ENCODE measurements around the gene SERINC5.

- TF ChIP-seq, protein P1, sequence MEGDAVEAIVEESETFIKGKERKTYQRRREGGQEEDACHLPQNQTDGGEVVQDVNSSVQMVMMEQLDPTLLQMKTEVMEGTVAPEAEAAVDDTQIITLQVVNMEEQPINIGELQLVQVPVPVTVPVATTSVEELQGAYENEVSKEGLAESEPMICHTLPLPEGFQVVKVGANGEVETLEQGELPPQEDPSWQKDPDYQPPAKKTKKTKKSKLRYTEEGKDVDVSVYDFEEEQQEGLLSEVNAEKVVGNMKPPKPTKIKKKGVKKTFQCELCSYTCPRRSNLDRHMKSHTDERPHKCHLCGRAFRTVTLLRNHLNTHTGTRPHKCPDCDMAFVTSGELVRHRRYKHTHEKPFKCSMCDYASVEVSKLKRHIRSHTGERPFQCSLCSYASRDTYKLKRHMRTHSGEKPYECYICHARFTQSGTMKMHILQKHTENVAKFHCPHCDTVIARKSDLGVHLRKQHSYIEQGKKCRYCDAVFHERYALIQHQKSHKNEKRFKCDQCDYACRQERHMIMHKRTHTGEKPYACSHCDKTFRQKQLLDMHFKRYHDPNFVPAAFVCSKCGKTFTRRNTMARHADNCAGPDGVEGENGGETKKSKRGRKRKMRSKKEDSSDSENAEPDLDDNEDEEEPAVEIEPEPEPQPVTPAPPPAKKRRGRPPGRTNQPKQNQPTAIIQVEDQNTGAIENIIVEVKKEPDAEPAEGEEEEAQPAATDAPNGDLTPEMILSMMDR (IDR thresholded peaks at IDR 0.05; ENCODE audit: low read length) = no peak
- TF ChIP-seq EZH2 (optimal IDR thresholded peaks at IDR 0.05; ENCODE audit: low read depth, low read length) (no peak), EZH2phosphoT487 (IDR thresholded peaks at IDR 0.05; ENCODE audit: low read length) (no peak)
Measured at GRCh38 chr5:80093796-80094195, 162.1 kb downstream of the SERINC5 start.

Data from MM.1S (cell line).